GM18907 (cell line): ENCODE data around the gene KCNA10.

Experiments used
- ATAC-seq: cut with Tn5 transposase; IDR thresholded peaks from one replicate; pipeline ENCODE4 v1.9.1; 2021; ENCODE audit warnings: mild to moderate bottlenecking, moderate library complexity; ENCODE audit not compliant: unreplicated experiment

The KCNA10 gene

GRCh38 chr1:110501488-110502132 is 17.4 kb downstream of the KCNA10 start:
- ATAC-seq: no peak

DNA sequence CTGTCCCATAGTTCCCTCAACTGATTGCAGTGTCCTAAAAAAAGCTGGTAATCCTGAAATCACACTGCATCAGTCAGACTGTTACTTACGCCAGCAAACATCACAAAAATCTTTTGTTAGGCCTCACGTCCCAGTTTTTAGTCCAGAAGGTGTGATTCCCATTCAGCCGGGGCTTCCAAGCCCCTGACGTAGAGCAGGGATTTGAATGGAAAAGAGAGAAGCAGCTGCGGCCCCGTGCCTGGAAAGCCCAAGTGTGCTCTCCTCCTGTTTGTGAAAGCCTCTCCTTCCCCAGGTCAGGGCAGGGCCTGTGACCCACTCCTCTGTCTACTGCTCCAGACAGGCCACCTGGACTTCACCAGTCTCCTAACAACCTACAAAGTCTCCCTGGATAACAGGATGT is 20.7 kb downstream of the KCNA10 start:
- ATAC-seq: no peak

- peak; percentile 60 for ATAC-seq
Measured at GRCh38 chr1:110495926-110496600, 22.9 kb downstream of the KCNA10 start.

DNA sequence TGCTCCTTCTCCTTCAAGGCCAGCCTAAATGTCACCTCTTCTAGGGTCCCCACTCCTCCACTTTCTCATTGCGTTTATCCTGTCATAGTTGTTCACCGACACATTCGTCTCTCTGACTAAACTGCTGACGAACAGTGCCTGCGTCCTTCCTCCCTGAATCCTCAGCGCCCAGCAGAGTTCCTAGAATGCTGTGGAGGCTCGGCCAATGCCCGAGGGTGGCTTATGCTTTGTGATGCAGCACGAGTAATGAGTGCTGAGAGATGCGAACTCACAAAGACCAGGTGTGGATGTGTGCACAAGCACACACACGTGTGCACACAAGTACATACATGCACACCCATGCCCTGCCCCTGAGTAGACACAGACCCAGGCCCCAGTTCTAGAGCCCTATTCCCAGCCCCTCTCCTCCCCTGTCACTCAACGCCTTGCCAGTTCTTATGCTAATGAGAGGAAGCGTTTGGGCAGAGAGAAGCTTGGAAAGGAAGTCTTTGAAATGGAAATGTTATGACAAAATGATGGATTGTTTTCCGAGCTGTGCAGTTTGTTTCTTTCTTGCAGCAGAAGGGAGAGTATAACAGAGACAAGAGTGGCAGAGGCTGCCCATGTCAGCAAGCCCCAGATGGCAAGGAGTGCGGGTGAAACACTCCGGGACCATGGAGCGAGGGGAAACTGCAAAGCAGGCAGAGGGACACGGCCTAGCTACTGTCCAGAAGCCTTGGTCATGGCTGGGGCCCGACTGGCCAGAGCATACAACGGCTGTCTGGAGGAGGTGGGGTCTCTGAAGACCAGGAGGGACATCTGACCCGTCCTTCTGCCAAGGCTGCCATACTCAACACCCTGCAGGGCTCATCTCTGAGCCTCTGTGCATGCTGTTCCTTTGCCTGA is 24.2 kb downstream of the KCNA10 start:
- no peak for ATAC-seq

DNA sequence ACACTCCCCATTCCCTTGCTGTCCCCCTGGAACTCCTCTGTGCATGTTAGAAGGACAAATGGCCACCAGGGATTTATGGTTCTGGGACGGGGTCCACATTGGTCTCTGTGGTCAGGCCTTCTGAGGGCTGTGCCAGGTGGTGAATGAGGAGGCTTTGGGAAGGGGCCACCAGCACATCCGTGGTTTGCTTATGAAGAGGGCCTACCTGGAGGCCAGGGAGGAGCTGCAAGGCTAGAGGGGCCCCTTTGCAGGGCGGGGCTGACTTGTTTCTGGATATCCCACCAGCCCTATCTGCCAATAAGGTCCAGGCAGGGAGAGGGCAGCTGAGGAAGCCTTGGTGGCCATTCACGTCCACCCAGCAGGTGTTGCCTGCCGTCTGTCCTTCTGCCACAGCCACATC is 24.9 kb downstream of the KCNA10 start:
- no peak for ATAC-seq

- no peak for ATAC-seq
Measured at GRCh38 chr1:110493059-110493699, 25.8 kb downstream of the KCNA10 start.

DNA sequence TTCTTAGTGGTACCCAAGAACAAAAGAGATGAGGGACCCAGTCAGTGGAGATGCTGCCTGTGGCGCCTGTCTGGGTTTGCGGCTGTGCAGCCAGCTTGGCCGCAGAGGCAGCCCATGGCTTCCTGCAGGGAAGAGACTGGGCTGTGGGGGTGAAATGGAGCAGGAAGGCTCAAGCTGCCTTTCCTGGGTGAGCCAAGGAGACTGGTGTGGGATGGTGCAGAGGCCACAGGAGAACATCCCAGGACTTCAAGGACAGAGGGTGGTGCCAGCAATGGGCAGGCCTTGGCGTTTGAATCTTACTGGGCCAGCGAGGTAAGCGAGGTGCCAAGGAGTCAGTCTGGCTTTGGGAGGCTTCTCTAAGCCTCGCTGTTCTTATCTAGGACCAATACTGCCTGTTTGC is 26.4 kb downstream of the KCNA10 start:
- ATAC-seq: no peak

- ATAC-seq: no peak
Measured at GRCh38 chr1:110490791-110491451, 28.1 kb downstream of the KCNA10 start.

DNA sequence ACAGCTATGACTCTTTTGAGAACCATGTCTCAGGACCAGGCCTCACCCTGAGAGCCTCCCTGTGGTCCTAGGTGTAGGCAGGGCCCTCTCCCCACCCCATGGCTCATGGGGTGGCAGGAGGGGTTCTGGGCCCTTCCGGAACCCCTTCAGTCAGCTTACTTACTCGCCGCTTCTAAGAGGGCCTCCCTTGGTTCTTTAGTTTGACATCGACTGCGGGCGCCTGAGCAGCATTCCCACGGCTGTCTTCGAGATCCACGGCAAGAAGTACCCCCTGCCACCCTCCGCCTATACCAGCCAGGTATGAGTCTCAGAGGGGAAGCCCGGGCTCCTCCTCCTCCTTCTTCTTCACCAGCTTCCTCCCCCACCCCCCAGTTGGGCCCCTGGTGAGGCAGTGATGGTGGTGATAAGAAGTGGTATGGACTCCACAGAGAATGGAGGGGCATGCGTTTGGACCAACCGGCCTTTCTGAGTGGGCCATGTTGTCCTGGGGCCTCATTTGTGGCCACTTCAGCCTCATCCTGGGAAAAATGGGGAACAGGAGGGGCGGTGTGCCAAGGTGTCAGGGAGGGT is 28.9 kb downstream of the KCNA10 start:
- ATAC-seq: no peak

- ATAC-seq: no peak
Measured at GRCh38 chr1:110489406-110489805, 29.6 kb downstream of the KCNA10 start.

DNA sequence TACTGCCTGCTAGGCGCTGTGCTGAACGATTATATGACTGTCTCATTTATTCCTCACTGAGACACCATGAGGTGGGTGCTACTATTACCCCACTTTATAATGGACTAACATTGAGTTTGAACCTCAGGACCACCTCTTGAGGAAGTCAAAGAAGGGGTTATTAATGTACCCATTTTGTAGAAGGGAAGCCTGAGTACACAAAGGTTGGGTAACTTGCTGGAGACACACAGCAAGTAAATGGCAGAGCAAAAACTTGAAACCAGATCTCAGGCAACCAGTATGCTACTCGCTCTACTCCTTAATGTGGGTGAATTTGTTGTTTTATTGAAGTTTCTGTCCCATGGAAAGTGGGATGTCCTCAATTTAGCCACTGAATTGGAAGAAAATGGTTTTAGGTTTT is 30.1 kb downstream of the KCNA10 start:
- ATAC-seq: no peak

GRCh38 chr1:110488161-110488560 is 30.8 kb downstream of the KCNA10 start:
- no peak for ATAC-seq

DNA sequence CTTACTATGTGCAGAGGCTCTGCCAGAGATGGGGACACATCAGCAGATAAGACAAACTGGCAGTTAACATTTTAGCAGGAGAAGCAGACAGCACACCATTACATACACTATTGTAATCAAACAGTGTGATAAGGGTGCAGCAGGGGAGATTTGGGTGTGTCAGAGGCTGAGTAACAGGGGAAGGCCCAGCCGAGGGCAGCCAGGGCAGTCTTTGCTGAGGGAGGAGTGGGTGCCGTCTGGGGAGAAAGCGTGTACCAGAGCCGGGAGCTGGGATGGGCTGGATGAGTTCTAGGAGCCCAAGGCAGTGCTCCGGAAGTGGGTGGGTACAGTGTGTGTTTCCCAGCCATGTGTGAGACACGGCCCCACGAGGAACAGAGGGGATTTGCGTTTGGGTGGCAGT is 31.2 kb downstream of the KCNA10 start:
- no peak for ATAC-seq

- ATAC-seq: no peak
Measured at GRCh38 chr1:110485725-110486124, 33.2 kb downstream of the KCNA10 start.

- no peak for ATAC-seq
Measured at GRCh38 chr1:110484801-110485200, 34.2 kb downstream of the KCNA10 start.

DNA sequence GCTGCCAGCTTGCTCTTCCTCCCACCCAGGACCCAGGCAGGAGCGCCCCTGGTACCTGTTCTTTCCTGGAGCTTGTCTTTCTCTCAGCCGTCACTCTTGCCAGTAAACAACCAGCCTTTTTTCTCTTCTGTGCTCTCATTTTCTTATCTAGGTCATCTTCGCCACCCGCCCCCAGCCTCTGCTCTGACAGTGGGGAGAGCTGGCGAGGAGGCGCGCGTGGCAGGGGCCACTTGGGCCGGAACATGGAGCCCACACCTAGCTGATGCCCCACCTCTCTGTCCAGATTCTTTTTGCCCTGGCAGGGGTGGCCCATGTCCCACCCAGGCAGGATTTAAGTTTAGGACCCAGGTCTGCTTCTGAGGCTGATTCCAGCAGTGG is 35.7 kb downstream of the KCNA10 start:
- no peak for ATAC-seq

- ATAC-seq: no peak
Measured at GRCh38 chr1:110482662-110483307, 36.2 kb downstream of the KCNA10 start.

DNA sequence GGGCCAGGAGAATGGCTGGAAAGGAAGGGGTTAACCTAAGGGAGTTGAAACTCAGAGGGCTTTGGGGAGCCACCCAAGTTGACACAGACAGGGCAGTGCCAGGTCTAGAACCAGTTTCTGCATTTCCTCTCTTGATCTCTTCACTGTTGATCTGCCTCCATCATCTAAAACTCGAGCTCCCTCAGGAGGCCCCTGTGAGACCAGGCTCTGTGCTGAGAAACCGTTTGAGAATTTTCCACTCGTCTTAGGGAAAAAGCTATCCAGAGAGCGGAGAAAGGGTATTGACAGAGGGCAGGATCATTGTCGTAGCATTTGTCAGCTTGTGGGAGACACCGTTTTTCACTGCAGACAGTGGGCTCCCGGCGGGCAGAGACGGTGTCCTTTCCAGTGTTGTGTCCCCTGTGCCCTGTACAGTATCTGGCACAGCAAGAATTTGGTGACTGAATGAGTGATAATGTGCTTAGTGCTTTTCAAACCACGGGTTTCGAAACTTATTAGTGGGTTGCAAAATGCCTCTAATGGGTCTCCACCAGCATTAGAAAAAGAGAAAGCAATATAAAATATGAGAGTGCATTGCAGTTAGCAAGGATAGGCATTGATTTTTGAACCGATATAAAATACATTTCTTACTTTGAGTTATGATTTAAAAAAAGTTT is 36.9 kb downstream of the KCNA10 start:
- ATAC-seq: no peak

GRCh38 chr1:110480356-110481096 is 38.4 kb downstream of the KCNA10 start:
- ATAC-seq: no peak
